Fibroblast of the aortic adventitia (primary cell): ENCODE measurements around the gene DEFB129. TPM values are rescaled to one million over a fixed set of nuclear protein-coding genes. Genes with fewer than 3 reads are reported as not detected.
"Not testable (repeated sequence)": the region's sequence is repeated elsewhere in the genome, so short reads cannot be mapped to it uniquely, and the experiment has no call there.

Experiments used
- DNase-seq: peaks from one replicate; pipeline ENCODE4 v3.0.0-alpha.2; 2010; ENCODE audit warnings: low read depth
- H3K4me3 ChIP-seq: 2 replicates; pipeline ENCODE4 v1.5.1; 2011; ENCODE audit warnings: low read depth, mild to moderate bottlenecking, control low read depth, low read length, moderate library complexity
- CTCF ChIP-seq: IDR thresholded peaks from 2 replicates; pipeline ENCODE4 v1.5.1; 2011; ENCODE audit warnings: mild to moderate bottlenecking, low read length, control low read depth, inconsistent platforms; ENCODE audit not compliant: insufficient read depth
- total RNA-seq: library from RNA; depleted of rRNA; stranded (reverse); fragments of >200 nt; gene quantifications from 2 replicates; pipeline ENCODE4 v1.2.3, GENCODE V29; 2012; ENCODE audit warnings: low replicate concordance

DEFB129 gene
- total RNA-seq, 1 donor: not detected

GRCh38 chr20:221258-221830 is 5.7 kb upstream of the DEFB129 start:
- no peak overlapping the region for H3K4me3 ChIP-seq
- DNase-seq: no peak
- no peak for TF ChIP-seq CTCF

DNA sequence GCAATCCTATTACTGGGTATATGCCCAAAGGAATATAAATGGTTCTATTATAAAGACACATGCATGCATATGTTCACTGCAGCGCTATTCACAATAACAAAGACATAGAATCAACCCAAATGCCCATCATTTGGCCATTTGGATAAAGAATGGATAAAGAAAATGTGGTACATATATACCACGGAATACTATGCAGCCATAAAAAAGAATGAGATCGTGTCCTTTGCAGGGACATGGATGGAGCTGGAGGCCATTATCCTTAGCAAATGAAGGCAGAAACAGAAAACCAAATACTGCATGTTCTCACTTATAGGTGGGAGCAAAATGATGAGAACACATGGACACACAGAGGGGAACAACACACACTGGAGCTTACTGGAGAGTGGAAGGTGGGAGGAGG is 1.2 kb upstream of the DEFB129 start:
- DNase-seq, H3K4me3 ChIP-seq: not testable (repeated sequence)

DNA sequence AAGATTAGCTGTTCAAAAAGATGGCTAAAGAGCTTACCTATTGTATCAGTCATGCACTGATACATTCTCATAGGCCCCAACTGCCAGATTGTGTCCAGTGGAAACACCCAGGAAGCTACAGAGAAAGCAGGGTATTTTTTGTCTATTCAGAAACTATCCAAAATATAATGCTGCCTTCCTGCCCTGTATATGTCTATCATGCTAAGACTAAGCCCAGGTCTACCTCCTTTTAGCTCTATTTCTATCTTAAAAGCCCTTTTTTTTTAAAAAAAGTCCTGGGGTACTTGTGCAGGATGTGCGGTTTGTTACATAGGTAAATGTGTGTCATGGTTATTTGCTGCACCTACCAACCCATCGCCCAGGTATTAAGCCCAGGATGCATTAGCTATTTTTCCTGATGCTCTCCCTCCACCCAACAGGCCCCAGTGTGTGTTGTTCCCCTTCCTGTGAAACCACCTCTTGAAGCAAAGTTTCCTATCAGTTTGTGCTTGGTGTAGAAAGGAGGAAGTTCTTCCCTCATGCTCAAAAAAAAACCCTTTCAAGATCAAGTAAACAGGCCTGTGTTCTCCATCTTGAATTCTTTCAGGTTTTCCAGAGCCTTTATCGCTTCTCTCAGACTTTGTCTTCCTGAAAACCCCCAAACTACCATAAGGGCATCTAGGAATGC is 514 bp downstream of the DEFB129 start:
- no peak overlapping the region for H3K4me3 ChIP-seq
- TF ChIP-seq CTCF: no peak
- no peak for DNase-seq

GRCh38 chr20:235891-236290 is 8.8 kb downstream of the DEFB129 start:
- peak; percentile 5 for TF ChIP-seq CTCF
- peak; percentile 21 for DNase-seq
- H3K4me3 ChIP-seq: no peak overlapping the region

DNA sequence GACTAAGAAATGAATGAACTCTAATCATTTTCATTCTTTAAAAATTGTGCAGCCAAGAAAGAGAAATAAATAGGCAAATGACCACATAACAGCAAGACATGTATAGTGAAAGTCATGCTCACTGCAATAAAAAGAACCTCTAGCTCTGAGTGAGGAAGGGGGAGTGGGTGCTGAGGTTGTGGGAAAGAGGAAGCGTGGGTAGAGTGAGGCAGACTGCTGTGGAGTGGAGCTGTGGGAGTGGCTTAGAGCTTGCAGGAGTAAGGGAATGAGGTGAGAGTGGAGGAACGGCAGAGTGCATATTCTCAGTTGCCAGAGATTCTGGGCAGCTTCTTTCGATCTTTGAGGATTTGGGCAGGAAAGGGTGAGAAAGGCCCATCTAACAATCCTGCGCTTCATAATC is 10.4 kb downstream of the DEFB129 start:
- no peak for DNase-seq
- TF ChIP-seq CTCF: no peak
- no peak overlapping the region for H3K4me3 ChIP-seq

DNA sequence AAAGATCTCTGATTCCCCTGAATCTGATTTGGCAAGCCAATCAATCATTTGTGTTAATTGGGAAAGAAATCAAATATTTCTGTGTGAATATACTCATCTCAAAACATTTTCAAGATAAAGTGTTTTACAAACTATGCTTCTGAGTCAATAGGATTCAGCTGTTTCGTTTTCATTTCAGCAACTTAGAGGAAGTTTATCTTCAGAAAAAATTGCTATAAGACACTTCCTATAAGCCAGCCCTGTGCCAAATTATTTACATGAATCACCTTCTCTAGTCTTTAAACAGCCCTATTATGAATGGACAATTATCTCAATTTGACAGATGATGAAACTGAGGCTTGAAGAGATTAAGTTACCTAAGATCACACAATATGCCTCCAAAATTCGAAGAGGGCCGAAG is 10.9 kb downstream of the DEFB129 start:
- DNase-seq: no peak
- no peak overlapping the region for H3K4me3 ChIP-seq
- TF ChIP-seq CTCF: no peak

DNA sequence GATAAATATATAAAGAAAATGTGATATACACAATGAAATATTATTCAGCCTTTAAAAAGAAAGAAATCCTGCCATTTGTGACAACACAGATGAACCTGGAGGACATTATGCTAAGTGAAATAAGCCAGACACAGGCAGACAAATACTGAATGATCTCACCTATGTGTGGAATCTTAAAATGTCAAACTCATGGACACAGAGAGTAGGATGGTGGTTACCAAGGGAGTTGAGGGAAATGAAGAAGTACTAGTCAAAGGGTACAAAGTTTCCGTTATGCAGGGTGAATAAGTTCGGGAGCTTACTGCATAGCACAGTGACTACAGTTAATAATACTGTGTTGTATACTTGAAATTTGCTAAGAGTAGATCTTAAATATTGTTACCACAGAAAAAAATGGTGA is 15.8 kb downstream of the DEFB129 start:
- no peak for TF ChIP-seq CTCF
- no peak for DNase-seq
- H3K4me3 ChIP-seq: no peak overlapping the region
